Spinal cord (tissue), 10 donors: ENCODE data around the gene RELL1. TPM values are rescaled to one million over a fixed set of nuclear protein-coding genes. Genes with fewer than 3 reads are reported as not detected.

ENCODE experiments used
- DNase-seq, 6 donors: peaks; one replicate each; pipeline versions ENCODE4 v3.0.0 to v3.0.0-alpha.2; 2013 to 2015; ENCODE audit warnings: low spot score in 6 of 6, low read depth in 4 of 6
- H3K27ac ChIP-seq: one replicate; pipeline ENCODE4 v1.5.1; 2013; ENCODE audit warnings: low read depth, low read length, control low read depth
- H3K27me3 ChIP-seq: one replicate; pipeline ENCODE4 v1.6.1; 2013; ENCODE audit warnings: low read length; ENCODE audit not compliant: control insufficient read depth, insufficient read depth
- H3K36me3 ChIP-seq: one replicate; pipeline ENCODE4 v1.6.1; 2013; ENCODE audit warnings: low read length; ENCODE audit not compliant: control insufficient read depth, insufficient read depth
- H3K4me1 ChIP-seq: one replicate; pipeline ENCODE4 v1.6.1; 2013; ENCODE audit warnings: low read length; ENCODE audit not compliant: control insufficient read depth, insufficient read depth
- H3K4me3 ChIP-seq: one replicate; pipeline ENCODE4 v1.5.1; 2013; ENCODE audit warnings: low read depth, low read length, control low read depth
- H3K9me3 ChIP-seq: one replicate; pipeline ENCODE4 v1.6.1; 2013; ENCODE audit warnings: low read length; ENCODE audit not compliant: control insufficient read depth, insufficient read depth
- WGBS: methylation state at CpG from one replicate; pipeline ENCODE4 v1.1.5; 2013; ENCODE audit warnings: missing lambda C conversion rate; ENCODE audit not compliant: insufficient coverage; 5-methylcytosine and 5-hydroxymethylcytosine counted together
- polyA plus RNA-seq, 2 donors: library from polyadenylated mRNA; unstranded; fragments of 120-200 nt; gene quantifications; one replicate each; pipeline ENCODE4 v1.2.1, GENCODE V29; 2013; ENCODE audit not compliant: insufficient read length in 2 of 2
- total RNA-seq, 2 donors: library from RNA; depleted of rRNA in 1 of 2; stranded (reverse); fragments of 120-200 nt in 1 of 2; fragments of >200 nt in 1 of 2; gene quantifications; one replicate each; pipeline versions ENCODE4 v1.2.3 to v1.2.4, GENCODE V29; 2013 to 2014
- donor health status: healthy.

Gene RELL1
- total and polyA plus RNA-seq, 4 donors, result 14.9 to 61.6 (median 32.4) TPM

DNA sequence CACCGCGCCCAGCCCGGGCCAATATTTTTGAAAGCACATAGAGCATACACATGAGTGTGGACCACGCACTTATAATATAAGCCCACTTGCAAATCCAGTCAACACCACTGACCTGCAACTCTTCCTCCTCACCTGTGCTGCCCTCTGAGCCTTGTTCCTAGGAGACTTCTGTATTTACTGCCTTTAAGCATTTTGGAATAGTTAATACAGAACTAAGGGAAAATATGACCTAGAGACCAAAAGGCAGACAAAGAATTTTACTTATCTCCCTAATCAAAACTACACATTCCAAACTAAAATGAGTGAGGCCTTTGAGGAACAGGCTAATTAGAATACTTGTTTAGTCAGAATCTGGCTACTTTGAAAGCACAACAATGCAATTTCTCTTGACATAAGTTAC is 89.1 kb downstream of the RELL1 start:
- H3K4me3 ChIP-seq, result no peak overlapping the region
- 95% methylated on average over 4 of the region's 4 CpGs for WGBS
- no peaks in the 10 kb centered on the region for H3K9me3 ChIP-seq
- H3K36me3 ChIP-seq, result no peaks in the 10 kb centered on the region
- no peaks in the 10 kb centered on the region for H3K27me3 ChIP-seq
- DNase-seq, result no peak
- H3K27ac ChIP-seq, result no peak overlapping the region
- no peaks in the 10 kb centered on the region for H3K4me1 ChIP-seq

GRCh38 chr4:37595875-37596680 is 90.1 kb downstream of the RELL1 start:
- no peaks in the 10 kb centered on the region for H3K27me3 ChIP-seq
- 82% methylated on average over 8 of the region's 12 CpGs for WGBS
- H3K4me3 ChIP-seq, result no peak overlapping the region
- H3K4me1 ChIP-seq, result no peaks in the 10 kb centered on the region
- H3K27ac ChIP-seq, result no peak overlapping the region
- H3K36me3 ChIP-seq, result no peaks in the 10 kb centered on the region
- H3K9me3 ChIP-seq, result no peaks in the 10 kb centered on the region
- no peak for DNase-seq

DNA sequence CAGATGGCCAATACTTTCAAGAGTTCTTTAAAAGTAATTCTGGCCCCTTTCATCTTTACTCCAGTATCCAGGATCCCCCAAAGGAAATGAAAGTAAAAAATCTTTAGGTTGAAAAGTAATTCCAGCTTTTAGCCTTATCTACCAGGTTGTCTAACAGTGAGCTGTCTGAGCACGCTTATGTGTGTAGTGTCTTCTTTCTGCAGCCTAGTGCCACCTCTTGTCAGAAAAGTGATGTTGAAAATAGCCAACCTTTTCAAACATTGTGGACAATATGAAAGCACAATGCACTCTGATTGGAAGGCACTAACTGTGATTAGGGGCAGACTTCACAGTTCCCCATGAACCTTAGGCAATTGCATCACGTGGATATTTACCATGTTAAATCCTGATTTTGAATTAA is 92.1 kb downstream of the RELL1 start:
- DNase-seq, result peak in 1 of 6 donors; percentile 57
- no CpG with 5 or more reads among the region's 2 CpGs for WGBS
- H3K27me3 ChIP-seq, result no peaks in the 10 kb centered on the region

DNA sequence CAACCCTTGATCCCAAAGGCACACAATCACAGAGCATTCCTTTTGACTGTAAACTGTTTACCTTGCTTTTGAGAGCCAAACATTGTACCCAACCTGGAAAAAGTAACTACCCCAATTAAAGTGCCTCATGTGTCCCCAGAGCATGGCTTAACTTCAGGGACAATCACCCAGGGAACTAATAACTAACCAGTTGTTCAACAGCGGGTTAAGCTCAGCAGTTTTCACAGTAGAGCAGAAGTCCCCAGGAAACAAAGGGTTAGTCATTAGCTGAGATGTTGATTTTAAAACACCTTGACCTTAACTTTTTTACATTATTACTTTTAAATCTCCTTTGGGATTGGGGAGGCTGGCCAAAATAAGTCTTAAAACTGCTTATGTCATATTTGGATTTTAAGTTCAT is 94.8 kb downstream of the RELL1 start:
- Histone ChIP-seq H3K4me1 (no peaks in the 10 kb centered on the region), H3K27ac (no peak overlapping the region), H3K4me3 (no peak overlapping the region), H3K36me3 (peaks cover 3% of the 10 kb centered on the region), H3K27me3 (no peaks in the 10 kb centered on the region), H3K9me3 (no peaks in the 10 kb centered on the region)
- no peak for DNase-seq
- no CpG with 5 or more reads among the region's 1 CpG for WGBS

More for the DNA sequence above, 92.1 kb downstream of the RELL1 start:
- Histone ChIP-seq H3K27ac (no peak overlapping the region), H3K36me3 (peaks cover 3% of the 10 kb centered on the region), H3K9me3 (no peaks in the 10 kb centered on the region), H3K4me3 (no peak overlapping the region), H3K4me1 (no peaks in the 10 kb centered on the region)

GRCh38 chr4:37590016-37590415 is 96.2 kb downstream of the RELL1 start:
- Histone ChIP-seq H3K9me3 (no peaks in the 10 kb centered on the region), H3K27me3 (no peaks in the 10 kb centered on the region), H3K36me3 (peaks cover 3% of the 10 kb centered on the region), H3K4me1 (no peaks in the 10 kb centered on the region), H3K27ac (no peak overlapping the region), H3K4me3 (no peak overlapping the region)
- 96% methylated on average over 6 of the region's 6 CpGs for WGBS
- DNase-seq, result no peak

DNA sequence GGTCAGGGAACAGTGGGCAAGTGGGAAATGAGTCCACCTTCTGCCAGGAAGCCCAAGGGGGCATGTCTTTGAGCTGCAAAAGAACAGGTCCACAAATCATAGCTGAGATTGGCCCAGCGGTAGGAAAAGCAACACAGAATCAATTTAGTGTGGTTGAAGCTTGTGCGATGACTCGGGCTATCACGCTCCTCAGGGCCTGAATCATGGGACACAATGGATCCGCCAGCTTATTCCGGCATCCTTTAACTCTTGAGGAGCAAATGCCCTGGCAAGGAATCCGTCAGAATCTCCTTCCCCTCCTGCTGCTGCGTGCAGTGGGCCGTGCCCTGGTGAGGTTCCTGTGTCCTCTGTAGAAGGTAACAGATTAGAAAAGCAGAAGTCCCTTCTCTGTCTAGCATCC is 98.0 kb downstream of the RELL1 start:
- H3K27ac ChIP-seq, result no peak overlapping the region
- H3K4me3 ChIP-seq, result no peak overlapping the region
- peaks cover 3% of the 10 kb centered on the region for H3K36me3 ChIP-seq
- H3K9me3 ChIP-seq, result no peaks in the 10 kb centered on the region
- no peaks in the 10 kb centered on the region for H3K4me1 ChIP-seq
- WGBS, result 54% methylated on average over 6 of the region's 9 CpGs
- no peaks in the 10 kb centered on the region for H3K27me3 ChIP-seq
- DNase-seq, result no peak

DNA sequence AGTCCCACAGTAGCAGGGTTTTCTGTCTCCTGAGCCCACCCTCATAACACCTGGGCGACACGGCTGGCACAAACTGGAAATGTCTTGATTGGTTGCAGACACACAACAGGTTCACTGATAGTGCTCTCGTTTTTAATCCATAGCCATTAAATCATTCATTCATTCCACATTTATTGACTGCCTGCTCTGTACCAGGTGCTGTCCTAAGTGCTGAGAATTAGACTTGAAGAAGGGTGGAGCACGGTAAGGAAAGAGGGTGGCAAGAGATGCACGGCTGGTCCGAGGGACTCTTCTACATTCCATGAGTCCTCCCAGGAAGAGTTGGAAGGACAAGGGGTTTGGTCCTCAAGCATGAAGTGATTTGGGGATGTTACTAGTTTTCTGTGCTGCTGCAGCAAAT is 100.0 kb downstream of the RELL1 start:
- Histone ChIP-seq H3K4me1 (no peaks in the 10 kb centered on the region), H3K27me3 (no peaks in the 10 kb centered on the region), H3K36me3 (peaks cover 3% of the 10 kb centered on the region), H3K4me3 (no peak overlapping the region), H3K9me3 (peaks cover 2% of the 10 kb centered on the region), H3K27ac (no peak overlapping the region)
- no peak for DNase-seq
- WGBS, result 100% methylated on average over 2 of the region's 6 CpGs

- Histone ChIP-seq H3K4me3 (no peak overlapping the region), H3K27me3 (no peaks in the 10 kb centered on the region), H3K27ac (no peak overlapping the region), H3K9me3 (peaks cover 2% of the 10 kb centered on the region), H3K4me1 (no peaks in the 10 kb centered on the region), H3K36me3 (no peaks in the 10 kb centered on the region)
- no peak for DNase-seq
- WGBS, result 73% methylated on average over 5 of the region's 9 CpGs
Observed at GRCh38 chr4:37584493-37585060, 101.6 kb downstream of the RELL1 start.

- Histone ChIP-seq H3K27ac (no peak overlapping the region), H3K9me3 (peaks cover 2% of the 10 kb centered on the region), H3K4me1 (no peaks in the 10 kb centered on the region), H3K4me3 (no peak overlapping the region), H3K27me3 (no peaks in the 10 kb centered on the region), H3K36me3 (no peaks in the 10 kb centered on the region)
- no peak for DNase-seq
- WGBS, result 94% methylated on average over 8 of the region's 8 CpGs
Observed at GRCh38 chr4:37584071-37584470, 102.1 kb downstream of the RELL1 start.

DNA sequence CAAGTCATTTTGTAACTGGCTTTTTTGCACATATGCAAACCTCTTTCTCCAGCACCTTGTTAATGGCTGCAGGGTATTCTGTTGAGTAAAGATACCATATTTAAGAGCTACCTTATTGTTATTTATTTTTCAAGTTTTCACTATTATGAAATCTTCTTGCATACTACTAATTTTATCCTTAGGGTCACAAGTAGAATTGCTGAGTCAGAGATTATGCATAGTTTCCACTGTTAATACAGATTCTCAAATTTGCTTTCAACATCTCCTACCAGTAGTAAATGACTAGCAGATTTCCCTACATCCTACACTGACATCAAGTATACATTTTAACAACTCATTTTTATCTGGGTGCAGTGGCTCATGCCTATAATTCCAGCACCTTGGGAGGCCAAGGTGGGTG is 112.6 kb downstream of the RELL1 start:
- Histone ChIP-seq H3K9me3 (no peaks in the 10 kb centered on the region), H3K27me3 (no peaks in the 10 kb centered on the region), H3K4me3 (no peak overlapping the region), H3K27ac (no peak overlapping the region), H3K4me1 (no peaks in the 10 kb centered on the region), H3K36me3 (no peaks in the 10 kb centered on the region)
- DNase-seq, result no peak
